LNCaP clone FGC (cell line): ENCODE measurements around the gene PLCB1.

Experiments
- DNase-seq: peaks from one replicate; pipeline ENCODE4 v3.0.0-alpha.2; 2011; ENCODE audit warnings: low read depth
- H3K4me3 ChIP-seq: 2 replicates; pipeline ENCODE4 v1.5.1; 2011; ENCODE audit warnings: mild to moderate bottlenecking, low read depth, low read length, control low read depth
- CTCF ChIP-seq: IDR thresholded peaks from 2 replicates; pipeline ENCODE4 v1.5.1; 2012; ENCODE audit warnings: mild to moderate bottlenecking; ENCODE audit not compliant: control insufficient read depth, insufficient read depth; ENCODE audit errors: extremely low read depth

PLCB1 gene

GRCh38 chr20:8505476-8506200 is 373.6 kb downstream of the PLCB1 start:
- no peak overlapping the region for H3K4me3 ChIP-seq
- TF ChIP-seq CTCF, result no peak
- no peak for DNase-seq

- no peak overlapping the region for H3K4me3 ChIP-seq
- no peak for TF ChIP-seq CTCF
- DNase-seq, result no peak
Measured at GRCh38 chr20:8507231-8507630, 375.2 kb downstream of the PLCB1 start.

GRCh38 chr20:8509809-8510208 is 377.7 kb downstream of the PLCB1 start:
- H3K4me3 ChIP-seq, result no peak overlapping the region
- TF ChIP-seq CTCF, result no peak
- DNase-seq, result no peak

- no peak for TF ChIP-seq CTCF
- H3K4me3 ChIP-seq, result no peak overlapping the region
- DNase-seq, result no peak
Measured at GRCh38 chr20:8510808-8511207, 378.7 kb downstream of the PLCB1 start.

GRCh38 chr20:8512003-8512402 is 379.9 kb downstream of the PLCB1 start:
- no peak for DNase-seq
- TF ChIP-seq CTCF, result no peak
- no peak overlapping the region for H3K4me3 ChIP-seq

GRCh38 chr20:8515810-8516435 is 383.9 kb downstream of the PLCB1 start:
- DNase-seq, result no peak
- no peak overlapping the region for H3K4me3 ChIP-seq
- TF ChIP-seq CTCF, result no peak
